Measurements from ENCODE around the gene POU2AF3.

The POU2AF3 gene

DNA sequence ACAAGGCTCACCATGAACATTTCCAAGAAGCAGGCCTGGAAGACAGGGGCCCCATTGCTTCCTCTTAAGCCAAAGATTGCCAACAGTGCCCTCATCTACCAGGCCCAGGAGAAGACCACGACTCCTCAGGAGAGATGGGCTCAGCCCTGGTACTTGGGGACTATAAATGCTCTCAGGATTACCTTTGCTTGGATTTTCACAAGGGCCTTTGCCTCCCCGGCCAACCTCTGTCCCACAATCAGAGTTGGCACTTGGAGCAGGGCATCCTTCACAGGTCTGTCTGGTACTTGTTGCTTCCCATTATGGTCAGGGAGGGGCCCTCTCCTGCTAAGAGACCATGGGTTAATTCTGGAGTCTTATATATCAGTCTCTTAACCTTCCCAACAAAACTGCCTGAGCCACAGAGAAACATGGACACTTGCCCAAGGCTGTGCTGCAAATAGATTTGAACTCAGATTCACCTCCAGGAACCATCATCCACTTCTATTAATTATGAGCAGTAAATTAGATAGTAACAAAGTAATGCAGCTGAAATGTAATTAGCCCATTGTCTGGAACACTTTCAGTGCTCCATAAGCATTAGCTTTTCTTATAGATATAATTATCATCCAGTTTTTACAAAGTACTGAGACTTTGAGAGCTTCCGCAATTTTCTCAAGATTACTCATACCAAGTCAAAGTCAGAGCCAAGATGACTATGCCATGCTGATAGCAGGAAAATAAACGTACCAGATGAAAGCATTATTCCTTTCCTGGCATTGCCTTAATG is 33.5 kb downstream of the POU2AF3 start:
- no peaks in the 10 kb centered on the region for H3K36me3 ChIP-seq (ENCODE audit: control insufficient read depth in 1 of 2, insufficient read depth in 2 of 2, low read length in 2 of 2)
- peaks cover 3% of the 10 kb centered on the region for H3K9me3 ChIP-seq (ENCODE audit: insufficient read depth, low read depth, low read length)
- no peak overlapping the region for H3K4me2 ChIP-seq (ENCODE audit: low read length)
- peaks cover 20% of the 10 kb centered on the region for H3K79me1 ChIP-seq (ENCODE audit: low read length)
- peak overlapping the region; percentile 42 for H2BK12ac ChIP-seq (ENCODE audit: low read length)
- no peaks in the 10 kb centered on the region for H3K27me3 ChIP-seq (ENCODE audit: insufficient read depth, low read length)
- H3K9ac ChIP-seq (ENCODE audit: low read length): no peak overlapping the region
- no CpG with 5 or more reads among the region's 4 CpGs for whole genome bisulfite sequencing (ENCODE audit: extremely low coverage, insufficient coverage, insufficient read length)
- peak overlapping the region; percentile 8 for H3K14ac ChIP-seq (ENCODE audit: low read length)
- H3K79me2 ChIP-seq (ENCODE audit: control insufficient read depth, insufficient read depth, low read length, poor library complexity): no peaks in the 10 kb centered on the region
- no peak overlapping the region for H3K27ac ChIP-seq (ENCODE audit: low read depth, low read length)
- H2BK120ac ChIP-seq (ENCODE audit: insufficient read depth, low read length, poor library complexity): peak overlapping the region; percentile 45
- H3K4ac ChIP-seq (ENCODE audit: low read depth, low read length): no peak overlapping the region
- H4K12ac ChIP-seq (ENCODE audit: low read depth, low read length): no peak overlapping the region
- no peak overlapping the region for H2AFZ ChIP-seq (ENCODE audit: insufficient read depth, low read length, poor library complexity)
- no peak overlapping the region for H2BK5ac ChIP-seq (ENCODE audit: low read depth, low read length, poor library complexity)
- no peak overlapping the region for H3K18ac ChIP-seq (ENCODE audit: low read length)
- H3K4me1 ChIP-seq (ENCODE audit: control insufficient read depth in 1 of 2, insufficient read depth in 2 of 2, low read length in 2 of 2): peaks cover 27 to 37% of the 10 kb centered on the region in 2 experiments
- no peak overlapping the region for H3K4me3 ChIP-seq (ENCODE audit: low read depth, low read length)
- no peak overlapping the region for H3K23ac ChIP-seq (ENCODE audit: low read length)
- no peak overlapping the region for H4K8ac ChIP-seq (ENCODE audit: low read depth, low read length)
- H2AK5ac ChIP-seq (ENCODE audit: low read length): no peak overlapping the region
- no peak for DNase-seq
- H4K91ac ChIP-seq (ENCODE audit: low read depth, low read length): no peak overlapping the region

DNA sequence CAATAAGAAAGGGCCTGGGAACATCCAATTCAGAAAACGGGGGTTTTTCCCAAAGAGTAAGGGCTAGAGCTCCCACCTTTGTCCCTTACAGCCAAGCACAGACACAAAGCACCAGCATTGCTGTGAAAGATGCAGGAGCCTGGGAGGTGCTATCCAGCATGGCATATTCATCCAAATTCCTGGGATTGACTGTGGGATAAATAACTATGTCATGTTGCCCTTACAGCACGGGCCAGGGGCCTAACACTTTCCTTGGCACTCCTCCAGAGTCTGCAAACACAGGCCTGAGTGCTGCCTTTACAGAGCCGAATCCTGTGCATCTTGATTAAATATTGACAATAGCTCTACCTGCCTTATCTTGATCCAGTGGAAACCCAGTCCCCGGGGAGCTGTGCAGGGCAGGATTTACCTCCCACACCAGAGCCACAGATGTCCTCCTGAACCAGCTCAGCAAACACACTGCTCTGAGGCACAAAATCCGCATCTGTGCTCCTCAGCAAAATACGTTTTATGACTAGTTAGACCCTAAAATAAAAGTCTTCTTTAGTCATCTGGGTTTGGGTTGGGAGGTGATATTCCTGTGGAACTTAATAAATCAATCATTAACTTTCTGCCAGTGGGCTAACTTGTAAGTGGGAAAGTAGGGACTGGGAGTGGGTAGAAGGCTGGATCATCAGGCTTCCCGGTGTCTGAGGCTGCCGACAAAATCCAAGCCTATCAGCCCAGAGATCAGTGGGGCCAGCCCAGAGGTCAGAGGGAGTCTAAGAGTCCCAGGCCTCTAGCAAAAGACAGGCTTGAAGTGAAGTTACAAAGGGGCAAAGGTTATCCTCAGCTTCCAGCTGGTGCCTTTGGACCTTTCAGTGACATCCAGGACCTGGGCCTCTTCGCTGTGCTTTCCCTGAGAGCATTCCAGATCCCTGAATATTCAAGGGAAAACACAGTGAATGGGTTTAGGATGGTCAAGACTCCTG is 36.5 kb downstream of the POU2AF3 start:
- Histone ChIP-seq H4K8ac (ENCODE audit: low read depth, low read length) (peak overlapping the region; percentile 49), H3K23ac (ENCODE audit: low read length) (no peak overlapping the region), H3K4me3 (ENCODE audit: low read depth, low read length) (no peak overlapping the region), H3K4me1 (ENCODE audit: control insufficient read depth in 1 of 2, insufficient read depth in 2 of 2, low read length in 2 of 2) (peaks cover 28 to 36% of the 10 kb centered on the region in 2 experiments), H3K14ac (ENCODE audit: low read length) (peak overlapping the region; percentile 64), H3K4me2 (ENCODE audit: low read length) (no peak overlapping the region), H4K91ac (ENCODE audit: low read depth, low read length) (peak overlapping the region; percentile 77), H4K12ac (ENCODE audit: low read depth, low read length) (no peak overlapping the region), H3K9me3 (ENCODE audit: insufficient read depth, low read depth, low read length) (no peaks in the 10 kb centered on the region), H3K27me3 (ENCODE audit: insufficient read depth, low read length) (no peaks in the 10 kb centered on the region), H2BK5ac (ENCODE audit: low read depth, low read length, poor library complexity) (peak overlapping the region; percentile 83), H2AK5ac (ENCODE audit: low read length) (peak overlapping the region; percentile 47), H2BK120ac (ENCODE audit: insufficient read depth, low read length, poor library complexity) (peak overlapping the region; percentile 82), H3K79me1 (ENCODE audit: low read length) (peaks cover 19% of the 10 kb centered on the region), H2AFZ (ENCODE audit: insufficient read depth, low read length, poor library complexity) (peak overlapping the region; percentile 35), H3K18ac (ENCODE audit: low read length) (peak overlapping the region; percentile 46), H3K36me3 (ENCODE audit: control insufficient read depth in 1 of 2, insufficient read depth in 2 of 2, low read length in 2 of 2) (no peaks in the 10 kb centered on the region), H3K27ac (ENCODE audit: low read depth, low read length) (peak overlapping the region; percentile 87), H3K79me2 (ENCODE audit: control insufficient read depth, insufficient read depth, low read length, poor library complexity) (no peaks in the 10 kb centered on the region), H2BK12ac (ENCODE audit: low read length) (peak overlapping the region; percentile 37), H3K9ac (ENCODE audit: low read length) (no peak overlapping the region), H3K4ac (ENCODE audit: low read depth, low read length) (peak overlapping the region; percentile 37)
- WGBS (ENCODE audit: extremely low coverage, insufficient coverage, insufficient read length): no CpG with 5 or more reads among the region's 9 CpGs
- no peak for DNase-seq

DNA sequence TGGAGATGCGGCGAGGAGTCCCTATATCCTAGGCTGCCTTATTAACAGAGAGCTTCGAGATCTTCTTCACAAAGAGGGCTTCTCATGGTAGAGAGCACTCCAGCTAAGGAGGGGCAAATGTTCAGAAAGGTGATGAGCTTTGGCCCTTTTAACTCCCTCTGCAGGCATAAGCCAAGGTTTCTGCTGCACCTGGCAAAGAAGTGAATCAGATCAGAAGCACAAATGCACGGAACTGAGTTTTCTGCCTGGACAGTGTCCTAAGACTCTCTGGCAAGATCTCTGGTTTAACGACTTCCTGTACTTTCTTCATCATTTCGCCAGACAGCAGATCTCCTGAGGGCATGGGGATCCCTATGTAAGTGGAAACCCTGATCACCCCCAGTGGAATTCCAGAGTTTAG is 37.2 kb downstream of the POU2AF3 start:
- Histone ChIP-seq H2BK120ac (ENCODE audit: insufficient read depth, low read length, poor library complexity) (peak overlapping the region; percentile 77), H2AK5ac (ENCODE audit: low read length) (no peak overlapping the region), H2AFZ (ENCODE audit: insufficient read depth, low read length, poor library complexity) (no peak overlapping the region), H4K91ac (ENCODE audit: low read depth, low read length) (peak overlapping the region; percentile 77), H3K23ac (ENCODE audit: low read length) (no peak overlapping the region), H3K4me1 (ENCODE audit: control insufficient read depth in 1 of 2, insufficient read depth in 2 of 2, low read length in 2 of 2) (peaks cover 28 to 33% of the 10 kb centered on the region in 2 experiments), H3K4me3 (ENCODE audit: low read depth, low read length) (no peak overlapping the region), H2BK5ac (ENCODE audit: low read depth, low read length, poor library complexity) (peak overlapping the region; percentile 34), H3K4ac (ENCODE audit: low read depth, low read length) (no peak overlapping the region), H4K8ac (ENCODE audit: low read depth, low read length) (peak overlapping the region; percentile 49), H3K36me3 (ENCODE audit: control insufficient read depth in 1 of 2, insufficient read depth in 2 of 2, low read length in 2 of 2) (no peaks in the 10 kb centered on the region), H2BK12ac (ENCODE audit: low read length) (peak overlapping the region; percentile 37), H3K27ac (ENCODE audit: low read depth, low read length) (peak overlapping the region; percentile 87), H3K79me1 (ENCODE audit: low read length) (peaks cover 18% of the 10 kb centered on the region), H4K12ac (ENCODE audit: low read depth, low read length) (no peak overlapping the region), H3K14ac (ENCODE audit: low read length) (peak overlapping the region; percentile 55), H3K18ac (ENCODE audit: low read length) (peak overlapping the region; percentile 33), H3K27me3 (ENCODE audit: insufficient read depth, low read length) (no peaks in the 10 kb centered on the region), H3K9me3 (ENCODE audit: insufficient read depth, low read depth, low read length) (no peaks in the 10 kb centered on the region), H3K9ac (ENCODE audit: low read length) (no peak overlapping the region), H3K4me2 (ENCODE audit: low read length) (peak overlapping the region; percentile 21), H3K79me2 (ENCODE audit: control insufficient read depth, insufficient read depth, low read length, poor library complexity) (no peaks in the 10 kb centered on the region)
- no CpG with 5 or more reads among the region's 6 CpGs for WGBS (ENCODE audit: extremely low coverage, insufficient coverage, insufficient read length)
- no peak for DNase-seq

DNA sequence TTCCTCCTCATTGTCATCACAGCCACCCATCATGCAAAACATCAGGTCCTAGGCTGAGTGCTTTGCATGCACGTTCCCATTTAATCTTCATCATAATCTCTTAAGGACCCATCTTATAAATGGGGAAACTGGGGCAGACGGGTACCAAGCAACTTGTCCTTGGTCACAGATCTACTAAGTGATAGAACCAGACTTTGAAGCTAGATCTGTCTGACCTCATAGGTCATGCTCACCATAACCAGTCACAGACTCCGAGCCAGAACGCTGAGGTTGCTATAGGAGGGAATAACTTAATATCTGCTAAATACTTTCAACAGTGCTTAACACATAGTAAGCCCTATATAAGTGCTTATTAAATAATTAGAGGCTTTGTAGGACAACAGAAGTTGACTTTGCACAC is 37.7 kb downstream of the POU2AF3 start:
- no peaks in the 10 kb centered on the region for H3K79me2 ChIP-seq (ENCODE audit: control insufficient read depth, insufficient read depth, low read length, poor library complexity)
- no peak overlapping the region for H2AFZ ChIP-seq (ENCODE audit: insufficient read depth, low read length, poor library complexity)
- peak overlapping the region; percentile 72 for H3K27ac ChIP-seq (ENCODE audit: low read depth, low read length)
- peaks cover 28 to 31% of the 10 kb centered on the region in 2 experiments for H3K4me1 ChIP-seq (ENCODE audit: control insufficient read depth in 1 of 2, insufficient read depth in 2 of 2, low read length in 2 of 2)
- H4K12ac ChIP-seq (ENCODE audit: low read depth, low read length): no peak overlapping the region
- H3K4me2 ChIP-seq (ENCODE audit: low read length): peak overlapping the region; percentile 21
- no peak overlapping the region for H4K91ac ChIP-seq (ENCODE audit: low read depth, low read length)
- peak overlapping the region; percentile 23 for H2BK5ac ChIP-seq (ENCODE audit: low read depth, low read length, poor library complexity)
- H3K36me3 ChIP-seq (ENCODE audit: control insufficient read depth in 1 of 2, insufficient read depth in 2 of 2, low read length in 2 of 2): no peaks in the 10 kb centered on the region
- H3K4me3 ChIP-seq (ENCODE audit: low read depth, low read length): no peak overlapping the region
- H3K9ac ChIP-seq (ENCODE audit: low read length): no peak overlapping the region
- no peaks in the 10 kb centered on the region for H3K9me3 ChIP-seq (ENCODE audit: insufficient read depth, low read depth, low read length)
- no peak overlapping the region for H3K4ac ChIP-seq (ENCODE audit: low read depth, low read length)
- no peak overlapping the region for H4K8ac ChIP-seq (ENCODE audit: low read depth, low read length)
- H3K14ac ChIP-seq (ENCODE audit: low read length): no peak overlapping the region
- no CpG with 5 or more reads among the region's 4 CpGs for WGBS (ENCODE audit: extremely low coverage, insufficient coverage, insufficient read length)
- H2BK120ac ChIP-seq (ENCODE audit: insufficient read depth, low read length, poor library complexity): peak overlapping the region; percentile 35
- peak overlapping the region; percentile 5 for H2BK12ac ChIP-seq (ENCODE audit: low read length)
- peaks cover 18% of the 10 kb centered on the region for H3K79me1 ChIP-seq (ENCODE audit: low read length)
- DNase-seq: no peak
- H3K18ac ChIP-seq (ENCODE audit: low read length): no peak overlapping the region
- H3K27me3 ChIP-seq (ENCODE audit: insufficient read depth, low read length): no peaks in the 10 kb centered on the region
- H3K23ac ChIP-seq (ENCODE audit: low read length): no peak overlapping the region
- no peak overlapping the region for H2AK5ac ChIP-seq (ENCODE audit: low read length)

Data from trophoblast cell (in vitro differentiated cells and primary cell).